Hepatocyte (in vitro differentiated cells): Measurements from ENCODE around the gene URI1. TPM values are rescaled to one million over a fixed set of nuclear protein-coding genes. Genes with fewer than 3 reads are reported as not detected.

Source experiments
- DNase-seq: peaks from one replicate; pipeline ENCODE4 v3.0.0-alpha.2; 2016; ENCODE audit warnings: low spot score
- H2AFZ ChIP-seq: fragments of 200-600 bp; sonication (generic); 2 replicates; pipeline ENCODE4 v1.6.0; 2016; ENCODE audit warnings: antibody characterized with exemption, mild to moderate bottlenecking
- H3K27ac ChIP-seq: fragments of 200-600 bp; sonication (generic); 2 replicates; pipeline ENCODE4 v1.5.1; 2016; ENCODE audit warnings: mild to moderate bottlenecking
- H3K27me3 ChIP-seq: fragments of 200-600 bp; sonication (generic); 2 replicates; pipeline ENCODE4 v1.6.1; 2016
- H3K36me3 ChIP-seq: fragments of 200-600 bp; sonication (generic); replicated peaks from 2 replicates; pipeline ENCODE4 v1.5.1; 2016; ENCODE audit warnings: low read depth; ENCODE audit not compliant: insufficient read depth
- H3K4me1 ChIP-seq: fragments of 200-600 bp; sonication (generic); 2 replicates; pipeline ENCODE4 v1.5.1; 2016; ENCODE audit warnings: mild to moderate bottlenecking, moderate library complexity; ENCODE audit not compliant: insufficient read depth
- H3K4me2 ChIP-seq: fragments of 200-600 bp; sonication (generic); 2 replicates; pipeline ENCODE4 v1.6.0; 2016
- H3K4me3 ChIP-seq: fragments of 200-600 bp; sonication (generic); 2 replicates; pipeline ENCODE4 v1.5.1; 2016; ENCODE audit warnings: mild to moderate bottlenecking
- H3K79me2 ChIP-seq: fragments of 200-600 bp; sonication (generic); 2 replicates; pipeline ENCODE4 v1.6.0; 2017; ENCODE audit warnings: mild to moderate bottlenecking
- H3K9me2 ChIP-seq: fragments of 200-600 bp; sonication (generic); replicated peaks from 2 replicates; pipeline ENCODE4 v1.6.0; 2017; ENCODE audit warnings: mild to moderate bottlenecking; ENCODE audit not compliant: insufficient read depth
- H3K9me3 ChIP-seq: fragments of 200-600 bp; sonication (generic); 2 replicates; pipeline ENCODE4 v1.5.1; 2016; ENCODE audit warnings: low read depth, mild to moderate bottlenecking
- H4K20me1 ChIP-seq: fragments of 200-600 bp; sonication (generic); 2 replicates; pipeline ENCODE4 v1.6.0; 2016; ENCODE audit warnings: mild to moderate bottlenecking; ENCODE audit not compliant: insufficient read depth, poor library complexity, severe bottlenecking
- CTCF ChIP-seq: fragments of 200-600 bp; sonication (generic); IDR thresholded peaks from 2 replicates; pipeline ENCODE4 v1.5.1; 2016; ENCODE audit warnings: antibody characterized with exemption, mild to moderate bottlenecking; ENCODE audit not compliant: poor library complexity
- EZH2 ChIP-seq: fragments of 200-600 bp; sonication (generic); IDR thresholded peaks from 2 replicates; pipeline ENCODE4 v1.6.1; 2016; ENCODE audit warnings: antibody characterized with exemption, mild to moderate bottlenecking, borderline replicate concordance
- EZH2phosphoT487 ChIP-seq: fragments of 200-600 bp; sonication (generic); IDR thresholded peaks from one replicate; pipeline ENCODE4 v1.6.1; 2018; ENCODE audit warnings: antibody characterized with exemption, mild to moderate bottlenecking, low read depth, moderate library complexity; ENCODE audit not compliant: unreplicated experiment, severe bottlenecking
- WGBS: methylation state at CpG from one replicate; pipeline ENCODE4 v1.1.6; 2016; ENCODE audit warnings: low lambda C conversion rate; ENCODE audit errors: missing lambda C conversion rate; 5-methylcytosine and 5-hydroxymethylcytosine counted together
- polyA plus RNA-seq: library from polyadenylated mRNA; unstranded; fragments of >200 nt; fragmentation: Nextera tagmentation; extraction: Ambion mirVana; gene quantifications from 2 replicates; pipeline ENCODE4 v1.2.1, GENCODE V29; 2016
- total RNA-seq: library from RNA; depleted of rRNA; stranded (reverse); fragments of >200 nt; gene quantifications from 2 replicates; pipeline ENCODE4 v1.2.3, GENCODE V29; 2014

URI1 gene
- total and polyA plus RNA-seq, 2 experiments from 2014 or later: 50.0 to 66.7 TPM

DNA sequence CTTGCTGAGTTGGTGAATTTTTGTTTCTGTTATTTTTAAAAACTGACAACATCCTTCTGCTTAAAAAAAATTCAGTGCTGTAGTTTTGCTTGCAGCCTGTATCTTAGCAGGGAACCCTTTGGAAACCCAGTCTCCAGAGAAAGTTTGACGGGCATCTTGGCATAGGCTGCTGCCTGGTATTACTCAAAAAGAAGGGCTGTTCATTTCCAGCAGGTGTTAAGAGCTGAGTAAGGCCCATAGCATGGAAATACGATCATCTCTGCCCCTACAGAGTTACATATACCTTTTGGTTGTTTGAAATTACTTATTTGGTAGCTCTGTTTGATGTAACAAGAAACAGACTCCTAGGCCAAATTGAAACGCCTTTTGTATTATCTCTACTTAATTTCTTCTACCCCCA, 41.5 kb downstream of the URI1 start:
- Histone ChIP-seq H4K20me1 (peaks cover 27% of the 10 kb centered on the region), H3K9me2 (no peaks in the 10 kb centered on the region), H2AFZ (no peak overlapping the region), H3K27me3 (no peaks in the 10 kb centered on the region), H3K4me3 (no peak overlapping the region), H3K9me3 (no peaks in the 10 kb centered on the region), H3K4me1 (no peaks in the 10 kb centered on the region), H3K27ac (no peak overlapping the region), H3K4me2 (no peak overlapping the region), H3K79me2 (peaks cover 85% of the 10 kb centered on the region), H3K36me3 (no peaks in the 10 kb centered on the region)
- WGBS: 85% methylated on average over 3 of the region's 3 CpGs
- no peak for DNase-seq
- no peak for TF ChIP-seq EZH2
- TF ChIP-seq CTCF: no peak
- TF ChIP-seq EZH2phosphoT487: no peak

GRCh38 chr19:29985196-29985595, 43.2 kb downstream of the URI1 start:
- Histone ChIP-seq H3K4me2 (no peak overlapping the region), H3K79me2 (peaks cover 84% of the 10 kb centered on the region), H3K4me3 (no peak overlapping the region), H4K20me1 (peaks cover 16% of the 10 kb centered on the region), H3K4me1 (no peaks in the 10 kb centered on the region), H3K36me3 (no peaks in the 10 kb centered on the region), H3K27ac (no peak overlapping the region), H3K9me2 (no peaks in the 10 kb centered on the region), H2AFZ (no peak overlapping the region), H3K27me3 (no peaks in the 10 kb centered on the region), H3K9me3 (no peaks in the 10 kb centered on the region)
- no peak for TF ChIP-seq EZH2phosphoT487
- WGBS: 93% methylated on average over 2 of the region's 2 CpGs
- no peak for DNase-seq

GRCh38 chr19:29988351-29988750, 46.3 kb downstream of the URI1 start:
- Histone ChIP-seq H3K9me2 (no peaks in the 10 kb centered on the region), H3K4me1 (no peaks in the 10 kb centered on the region), H3K27me3 (no peaks in the 10 kb centered on the region), H3K4me2 (no peak overlapping the region), H3K79me2 (peaks cover 85% of the 10 kb centered on the region), H3K4me3 (no peak overlapping the region), H2AFZ (no peak overlapping the region), H3K27ac (no peak overlapping the region), H4K20me1 (peaks cover 12% of the 10 kb centered on the region), H3K9me3 (peaks cover 6% of the 10 kb centered on the region), H3K36me3 (no peaks in the 10 kb centered on the region)
- TF ChIP-seq CTCF: no peak
- no peak for TF ChIP-seq EZH2
- TF ChIP-seq EZH2phosphoT487: no peak
- DNase-seq: no peak
- 93% methylated on average over 9 of the region's 9 CpGs for WGBS

GRCh38 chr19:29992233-29992867, 50.3 kb downstream of the URI1 start:
- Histone ChIP-seq H3K9me2 (no peaks in the 10 kb centered on the region), H3K4me1 (no peaks in the 10 kb centered on the region), H4K20me1 (peaks cover 3% of the 10 kb centered on the region), H3K4me3 (no peak overlapping the region), H2AFZ (no peak overlapping the region), H3K4me2 (no peak overlapping the region), H3K27ac (no peak overlapping the region), H3K9me3 (peaks cover 16% of the 10 kb centered on the region), H3K36me3 (no peaks in the 10 kb centered on the region), H3K79me2 (peaks cover 82% of the 10 kb centered on the region), H3K27me3 (no peaks in the 10 kb centered on the region)
- TF ChIP-seq CTCF (no peak), EZH2phosphoT487 (no peak), EZH2 (no peak)
- no peak for DNase-seq
- 97% methylated on average over 6 of the region's 6 CpGs for WGBS
